HT1080 (cell line): ENCODE data around the gene KLHL17. TPM values are rescaled to one million over a fixed set of nuclear protein-coding genes. Genes with fewer than 3 reads are reported as not detected.

Experiments
- DNase-seq: peaks from one replicate; pipeline ENCODE4 v3.0.0-alpha.2; 2015; ENCODE audit warnings: low read depth
- polyA plus RNA-seq, 2 experiments: library from polyadenylated mRNA; depleted of rRNA; stranded (reverse); fragments of >200 nt; gene quantifications; 2 replicates each; pipeline ENCODE4 v1.2.3, GENCODE V29; 2015
- total RNA-seq: library from RNA; depleted of rRNA; stranded (reverse); fragments of >200 nt; shearing (Covaris generic); gene quantifications from 2 replicates; pipeline ENCODE4 v1.2.3, GENCODE V29; 2014; rRNA removed

The KLHL17 gene
- 10.7 and 12.6 TPM in 2 replicates for total RNA-seq
- 6.6 and 8.4 TPM in 2 replicates for polyA plus RNA-seq (2015; cell fraction: cytosol; rRNA removed)
- 172 and 183 TPM in 2 replicates for polyA plus RNA-seq (2015; cell fraction: nucleus; rRNA removed)

DNA sequence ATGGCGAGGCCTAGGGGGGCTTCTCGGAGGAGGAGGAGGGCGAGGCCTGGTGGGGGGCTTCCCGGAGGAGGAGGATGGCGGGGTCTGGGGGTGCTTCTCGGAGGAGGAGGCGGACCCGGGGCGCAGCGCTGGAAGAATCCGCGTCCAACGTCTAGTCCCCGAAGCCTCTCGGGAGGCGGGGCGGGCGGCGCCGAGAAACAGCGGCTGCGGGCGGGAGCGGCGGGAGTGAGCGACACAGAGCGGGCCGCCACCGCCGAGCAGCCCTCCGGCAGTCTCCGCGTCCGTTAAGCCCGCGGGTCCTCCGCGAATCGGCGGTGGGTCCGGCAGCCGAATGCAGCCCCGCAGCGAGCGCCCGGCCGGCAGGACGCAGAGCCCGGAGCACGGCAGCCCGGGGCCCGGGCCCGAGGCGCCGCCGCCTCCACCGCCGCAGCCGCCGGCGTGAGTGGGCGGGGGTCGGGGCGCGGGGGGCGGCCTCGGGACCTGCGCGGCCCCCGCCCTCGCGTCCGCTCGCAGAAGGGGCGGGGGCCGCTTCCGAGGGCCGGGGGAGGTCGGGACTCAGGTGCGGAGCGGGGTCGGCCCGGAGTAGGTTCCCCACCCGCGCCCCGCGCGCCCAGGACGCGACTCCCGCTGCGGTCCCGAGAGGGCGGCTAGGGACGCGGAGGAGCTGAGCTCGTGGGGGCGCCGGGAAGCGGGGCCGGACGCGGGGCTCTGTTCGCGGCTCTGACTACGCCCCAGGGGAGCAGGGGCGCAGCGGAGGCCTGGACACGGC lies at the start of gene KLHL17:
Gene KLHL17 (plus strand): TSS at position 222 of the 769 bp plus-strand sequence. CDS start 110 bp downstream, at position 332.
- peak; percentile 66 for DNase-seq

DNA sequence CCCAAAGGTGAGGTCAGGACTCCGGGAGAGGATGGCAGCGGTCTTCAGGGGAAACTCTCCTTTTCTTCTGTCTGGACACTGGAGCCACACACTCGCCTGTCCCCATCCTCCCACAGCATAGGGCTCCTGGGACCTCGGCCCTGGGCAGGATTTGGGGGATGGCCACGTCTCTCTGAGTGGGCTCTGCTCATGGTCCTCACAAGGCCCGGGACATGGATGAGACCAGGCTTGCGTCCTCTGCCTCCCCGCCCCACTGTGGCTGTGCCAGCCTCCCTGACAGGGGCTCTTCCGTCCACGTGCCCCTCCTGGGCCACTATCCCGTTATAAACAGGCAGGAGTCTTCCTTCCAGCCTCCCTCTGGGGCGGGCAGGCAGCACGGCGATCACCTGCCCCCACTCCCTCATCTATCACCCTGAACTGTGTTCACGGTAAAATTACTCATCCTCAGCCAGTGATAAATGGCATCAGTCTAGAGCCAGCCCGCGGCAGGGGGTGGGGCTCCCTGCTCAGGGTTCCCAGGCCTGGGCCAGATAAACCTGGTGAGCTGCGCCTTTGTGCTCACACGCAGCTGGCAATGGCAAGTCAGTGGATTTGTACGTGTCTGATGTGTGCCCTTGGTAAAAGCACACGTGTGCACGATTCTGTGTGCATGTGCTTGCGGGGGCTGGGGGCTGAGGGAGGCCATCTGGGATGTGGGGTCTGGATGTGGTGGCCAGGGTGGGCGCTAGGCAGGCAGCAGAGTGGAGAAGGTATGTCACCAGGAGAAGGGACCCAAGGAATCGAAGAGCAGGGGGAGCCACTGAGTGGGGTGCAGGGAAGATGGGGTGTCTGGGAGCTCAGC lies 49.3 kb upstream of the KLHL17 start:
- DNase-seq: peak; percentile 50

DNA sequence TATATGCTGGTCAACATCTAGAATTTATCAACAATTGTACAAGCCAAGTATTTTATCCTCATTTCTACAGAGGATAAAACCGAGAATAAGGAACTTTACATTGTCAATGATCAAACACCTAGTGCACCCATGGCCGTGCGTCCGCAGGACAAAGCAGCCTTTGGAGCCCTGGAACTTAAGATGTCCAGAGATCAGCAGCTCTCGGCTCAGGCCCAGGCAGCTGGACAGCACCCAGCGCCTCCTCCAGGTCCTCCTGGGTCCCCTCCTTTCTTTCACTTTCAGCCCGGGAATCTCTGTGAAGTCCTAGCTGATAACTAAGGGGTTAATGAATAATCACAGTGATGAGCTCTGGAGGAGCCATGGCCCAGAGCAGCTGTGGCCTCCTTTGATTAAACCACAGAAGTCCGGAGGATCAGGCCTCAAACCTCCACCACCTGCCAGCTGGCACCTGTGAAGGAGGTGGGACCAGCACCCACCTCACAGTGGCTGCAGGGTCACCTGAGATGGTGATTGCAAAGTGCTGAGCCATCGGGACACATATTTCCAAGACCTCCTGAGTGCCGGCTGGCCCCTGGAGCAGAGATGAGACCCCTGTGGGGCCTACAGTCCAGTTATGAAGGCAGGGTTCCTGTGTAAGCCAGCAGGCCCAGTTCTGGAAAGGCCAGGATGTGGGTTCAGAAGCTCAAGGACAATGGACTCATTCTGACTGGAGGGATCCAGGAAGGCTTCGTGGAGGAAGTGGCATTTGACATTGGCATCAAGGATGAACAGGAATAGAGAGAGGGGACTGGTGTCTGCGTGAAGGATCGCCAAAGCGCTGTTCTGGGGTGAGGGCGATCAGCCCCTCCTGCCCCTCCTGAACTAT lies 48.3 kb upstream of the KLHL17 start:
- DNase-seq: no peak

DNA sequence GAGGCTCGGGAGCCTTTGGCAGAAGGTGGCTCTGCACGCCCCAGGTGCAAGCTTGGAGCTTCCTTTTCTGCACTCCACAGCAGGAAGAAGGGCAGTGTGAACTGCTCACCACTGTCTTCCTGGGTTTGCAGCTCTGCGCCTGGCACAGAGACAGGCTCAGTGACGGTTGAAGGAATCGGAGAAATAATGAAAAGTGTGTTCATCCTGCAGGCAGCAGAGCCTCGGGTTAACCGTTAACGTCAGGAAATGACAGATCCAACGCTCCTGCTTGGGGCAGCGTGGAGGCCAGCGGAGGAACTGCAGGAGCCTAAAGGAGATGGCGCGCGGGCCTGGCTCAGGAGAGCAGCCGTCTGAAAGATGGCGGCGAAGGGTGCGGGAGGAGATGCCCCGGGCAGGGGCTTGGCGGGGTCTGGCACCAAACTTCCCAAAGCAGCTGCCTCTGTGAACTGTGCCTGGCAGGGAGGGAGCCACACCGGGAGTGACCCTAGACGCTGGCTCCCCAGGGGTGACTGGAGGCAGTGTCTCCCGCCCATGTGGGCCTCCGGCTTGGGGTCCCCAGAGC lies 47.6 kb upstream of the KLHL17 start:
- DNase-seq: no peak

DNA sequence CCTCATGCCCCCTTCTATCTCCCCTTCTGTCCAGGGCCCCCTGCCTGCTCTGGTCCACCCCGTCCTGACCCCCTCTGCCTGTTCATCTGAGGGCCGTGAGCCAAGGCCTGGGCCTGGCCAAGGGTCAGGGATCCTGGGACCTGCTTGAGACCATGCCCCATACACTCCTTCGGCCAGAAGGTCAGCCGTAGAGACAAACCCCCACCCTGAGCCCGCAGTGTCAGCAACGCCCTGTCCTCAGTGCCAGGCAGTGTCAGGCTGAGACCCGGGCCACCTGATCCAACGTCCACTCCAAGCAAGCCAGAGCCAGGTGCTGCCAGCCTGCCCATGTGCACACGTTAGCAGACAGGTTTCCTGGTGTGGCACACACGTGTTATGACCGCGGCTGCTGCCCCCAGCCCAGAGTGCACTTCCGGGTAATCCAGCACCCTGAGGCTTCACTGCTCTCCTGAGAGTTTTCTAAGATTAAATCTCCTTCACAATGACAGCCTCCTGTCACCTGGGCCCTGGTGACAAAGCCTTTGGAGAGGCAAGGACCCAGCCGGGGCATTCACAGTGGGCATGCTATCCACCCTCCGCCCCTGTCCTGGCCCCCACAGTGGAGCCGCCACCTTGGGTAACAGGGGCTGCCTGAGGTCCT lies 46.8 kb upstream of the KLHL17 start:
- no peak for DNase-seq

DNA sequence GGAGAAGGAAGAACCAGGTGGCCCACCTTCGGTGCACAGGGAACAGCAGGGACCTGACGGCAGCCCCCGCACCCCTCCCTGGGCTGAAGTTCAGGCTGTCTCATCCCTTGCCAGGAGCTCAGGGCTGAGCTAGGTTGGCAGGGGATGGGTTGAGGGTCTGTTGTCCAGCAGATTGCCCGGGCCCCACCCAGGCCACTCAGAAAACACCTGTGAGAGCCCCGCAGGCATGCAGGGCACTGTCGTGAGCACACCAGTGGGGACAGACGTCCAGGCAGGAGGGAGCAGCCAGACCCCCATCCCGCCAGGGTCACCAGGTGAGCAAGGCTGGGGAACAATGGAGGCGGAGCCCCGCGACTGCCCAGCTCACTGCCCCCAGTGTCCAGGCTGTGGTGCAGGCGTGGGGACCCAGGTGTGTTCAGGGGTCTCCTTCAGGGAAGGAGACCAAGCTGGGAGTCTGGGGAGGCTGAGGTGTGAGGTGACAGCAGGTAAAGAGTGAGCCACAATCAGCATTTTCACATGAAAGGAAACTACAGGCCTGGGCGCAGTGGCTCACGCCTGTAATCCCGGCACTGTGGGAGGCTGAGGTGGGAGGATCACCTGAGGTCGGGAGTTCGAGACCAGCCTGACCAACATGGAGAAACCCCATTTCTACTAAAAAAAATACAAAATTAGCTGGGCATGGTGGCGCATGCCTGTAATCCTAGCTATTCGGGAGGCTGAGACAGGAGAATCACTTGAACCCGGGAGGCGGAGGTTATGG lies 46.1 kb upstream of the KLHL17 start:
- no peak for DNase-seq

DNA sequence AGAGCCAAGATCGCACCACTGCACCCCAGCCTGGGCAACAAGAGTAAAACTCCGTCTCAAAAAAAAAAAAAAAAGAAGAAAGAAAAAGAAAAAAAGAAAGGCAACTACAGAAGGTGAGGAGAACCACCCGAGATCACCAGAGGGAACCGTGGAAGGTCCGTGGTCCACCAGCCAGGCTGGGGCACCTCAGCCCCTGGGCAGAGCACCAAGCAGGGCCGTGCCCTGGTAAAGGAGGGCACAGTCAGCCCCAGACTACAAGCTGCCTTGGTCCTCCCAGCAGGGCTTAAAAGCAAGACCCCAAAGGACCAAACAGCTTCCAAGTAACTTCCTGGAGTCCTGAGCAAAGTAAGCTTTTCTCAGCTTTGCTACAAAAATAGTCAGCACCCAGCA lies 45.5 kb upstream of the KLHL17 start:
- no peak for DNase-seq

DNA sequence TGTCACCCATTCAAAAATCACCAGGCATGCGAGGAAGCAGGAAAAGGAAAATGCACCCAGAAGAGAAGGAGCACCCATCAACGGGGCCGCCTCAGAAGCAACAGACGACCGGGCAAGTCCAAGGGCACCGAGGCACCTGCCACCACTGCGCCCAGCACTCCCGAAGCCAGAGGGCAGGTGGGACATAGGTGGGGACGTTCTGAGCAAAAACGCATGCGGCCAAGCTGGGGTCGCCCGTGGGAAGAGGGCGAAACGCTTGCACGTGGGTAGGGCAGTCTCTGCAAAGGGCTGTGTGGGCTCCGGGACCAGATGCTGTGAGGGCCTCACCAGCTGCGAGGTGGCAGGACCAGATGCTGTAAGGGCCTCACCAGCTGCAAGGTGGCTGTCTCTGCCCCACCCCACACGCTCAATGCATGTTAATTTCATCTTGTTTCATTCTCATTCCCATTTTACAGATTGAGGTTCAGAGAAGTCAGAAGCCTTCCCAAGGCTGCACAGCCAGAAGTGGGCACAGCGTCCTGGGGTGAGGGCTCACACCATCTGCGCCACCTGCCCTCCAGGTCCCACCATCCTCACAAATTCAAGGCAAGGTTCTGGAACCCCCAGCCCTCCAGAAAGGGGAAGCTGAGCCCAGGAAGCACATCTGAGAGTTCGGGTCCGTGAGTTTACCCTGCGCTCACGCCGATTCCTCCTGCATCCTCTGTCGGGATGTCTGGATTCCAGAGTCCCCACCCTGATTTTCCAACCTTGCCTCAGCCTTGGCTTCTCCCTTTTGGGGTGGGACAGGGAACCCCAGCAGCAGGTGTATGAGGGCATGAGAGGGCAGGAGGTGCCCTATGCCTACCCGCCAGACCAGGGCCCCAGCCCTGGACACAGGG lies 44.9 kb upstream of the KLHL17 start:
- DNase-seq: no peak

DNA sequence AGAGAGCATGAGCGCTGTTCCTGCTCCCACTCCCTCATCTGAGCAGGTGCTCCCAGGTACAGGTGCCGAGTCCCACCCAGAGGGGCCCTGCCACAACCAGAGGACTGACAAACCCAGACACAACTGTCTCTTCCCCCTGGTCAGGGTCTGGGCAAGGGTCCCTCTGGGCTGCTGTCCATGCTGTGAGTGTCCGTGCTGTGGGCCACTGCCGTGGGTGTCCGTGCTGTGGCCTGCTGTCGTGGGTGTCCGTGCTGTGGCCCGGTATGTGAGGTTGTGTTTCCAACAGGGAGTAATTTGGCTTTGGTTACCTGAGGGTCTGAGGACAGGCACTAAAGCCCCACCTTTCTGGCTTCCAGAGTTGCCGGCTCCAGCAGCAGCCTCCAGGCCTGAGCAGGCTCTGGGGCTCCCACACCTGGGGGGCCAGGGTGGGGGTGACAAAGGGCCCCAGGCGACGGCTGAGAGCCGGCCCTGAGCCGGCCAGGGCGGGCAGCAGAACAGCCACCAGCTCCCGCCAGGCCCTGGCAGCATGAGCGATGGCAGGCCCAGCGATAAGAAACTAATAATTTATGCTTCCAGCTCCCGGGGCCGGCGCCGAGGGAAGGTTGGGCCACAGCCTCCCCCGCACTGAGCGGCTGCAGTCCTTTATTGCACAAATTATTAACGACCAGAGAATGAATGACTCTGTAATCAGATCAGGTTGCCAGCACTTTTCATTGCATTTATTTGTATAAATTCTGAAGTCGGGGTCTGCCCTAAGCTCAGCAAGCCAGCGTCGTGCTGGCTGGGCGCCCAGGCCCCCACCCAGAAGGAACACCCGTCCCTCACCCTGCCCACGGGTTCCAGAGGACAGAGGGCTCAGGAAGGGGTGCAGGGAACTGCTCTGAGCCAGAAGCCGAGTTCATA lies 44.0 kb upstream of the KLHL17 start:
- DNase-seq: no peak

DNA sequence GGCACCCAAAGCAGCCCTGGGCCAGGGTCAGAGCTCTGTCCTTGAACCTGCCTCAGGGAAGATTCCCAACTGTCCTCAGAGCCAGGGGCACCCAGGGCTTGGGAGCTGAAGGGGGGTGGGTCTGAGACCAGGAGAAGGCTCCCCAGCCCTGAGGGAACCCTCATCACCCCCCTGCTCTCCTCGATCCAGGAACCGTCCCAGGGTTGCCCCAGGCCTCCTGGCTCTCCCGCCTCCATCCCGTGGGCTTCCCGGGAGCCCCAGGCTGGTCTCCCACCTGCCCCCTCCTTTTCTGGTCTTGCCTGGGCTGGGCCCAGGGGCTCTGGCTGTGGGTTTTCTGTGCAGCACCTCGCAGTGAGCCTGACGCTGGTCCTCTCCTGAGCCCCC lies 43.3 kb upstream of the KLHL17 start:
- no peak for DNase-seq

DNA sequence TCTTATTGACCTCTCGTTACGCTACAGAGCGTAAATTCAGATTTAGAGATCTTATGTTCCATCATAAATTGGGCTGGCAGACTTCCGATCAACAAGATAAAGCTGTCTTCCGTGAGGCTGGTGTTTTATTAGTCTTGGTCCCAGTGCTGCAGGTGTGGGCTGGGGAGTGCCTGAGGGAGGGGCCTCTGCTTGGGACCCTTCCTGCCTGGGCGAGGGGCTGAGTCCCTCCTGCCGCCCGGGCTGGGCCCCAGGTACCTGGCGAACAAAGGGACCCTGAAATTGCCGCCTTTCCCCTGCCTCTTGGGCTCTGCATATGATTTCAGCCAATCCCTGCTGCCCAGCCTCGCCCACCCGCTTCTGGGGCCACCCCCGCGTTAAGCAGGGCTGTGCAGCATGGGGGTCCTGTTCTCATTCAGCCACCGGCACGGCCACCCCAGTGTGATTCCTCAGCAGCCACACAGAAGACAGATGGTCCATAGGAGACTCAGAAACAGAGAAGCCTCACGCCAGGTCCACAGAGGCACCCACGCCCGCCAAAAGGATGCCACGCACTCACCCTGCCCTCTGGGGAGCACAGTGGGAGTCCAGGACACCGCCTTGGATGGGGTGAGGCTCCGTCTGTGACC lies 42.8 kb upstream of the KLHL17 start:
- DNase-seq: no peak

DNA sequence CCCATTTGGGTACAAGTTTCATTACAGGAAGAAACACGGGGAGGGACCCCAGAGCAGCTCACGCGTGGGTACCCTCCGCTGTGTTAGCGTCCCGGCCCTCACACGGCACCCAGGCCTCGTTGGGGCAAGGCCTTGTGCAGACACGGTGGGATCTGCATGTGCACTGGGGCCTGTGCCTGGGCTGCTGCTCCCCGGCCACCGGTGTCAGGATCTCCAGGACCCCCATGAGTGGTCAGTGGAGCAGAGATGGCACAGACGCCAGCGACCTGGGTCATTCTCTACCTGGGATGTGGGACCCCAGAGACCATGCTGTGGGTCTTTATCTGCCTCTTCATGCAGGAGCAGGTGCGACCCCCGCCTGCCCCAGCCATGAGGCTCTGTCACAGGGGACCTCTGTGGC lies 42.0 kb upstream of the KLHL17 start:
- no peak for DNase-seq

DNA sequence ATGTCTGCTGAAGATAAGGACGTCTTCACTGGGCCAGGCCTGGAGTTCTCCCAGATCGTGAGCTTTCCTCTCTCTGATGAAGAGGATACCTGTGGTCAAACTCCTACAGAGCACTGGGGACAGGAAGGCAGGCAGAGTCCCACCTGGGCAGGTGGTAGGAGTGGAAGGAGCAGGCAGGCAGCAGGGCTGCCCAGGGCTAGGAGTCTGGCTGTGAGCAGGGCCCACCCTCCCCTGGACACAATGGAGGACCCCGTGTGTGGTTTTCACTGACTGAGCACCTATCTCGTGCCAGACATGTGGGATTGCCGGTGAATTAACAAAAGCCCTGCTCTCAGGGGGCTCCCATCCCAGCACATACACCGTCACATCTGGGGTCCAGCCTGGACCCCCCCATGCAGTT lies 41.5 kb upstream of the KLHL17 start:
- no peak for DNase-seq

DNA sequence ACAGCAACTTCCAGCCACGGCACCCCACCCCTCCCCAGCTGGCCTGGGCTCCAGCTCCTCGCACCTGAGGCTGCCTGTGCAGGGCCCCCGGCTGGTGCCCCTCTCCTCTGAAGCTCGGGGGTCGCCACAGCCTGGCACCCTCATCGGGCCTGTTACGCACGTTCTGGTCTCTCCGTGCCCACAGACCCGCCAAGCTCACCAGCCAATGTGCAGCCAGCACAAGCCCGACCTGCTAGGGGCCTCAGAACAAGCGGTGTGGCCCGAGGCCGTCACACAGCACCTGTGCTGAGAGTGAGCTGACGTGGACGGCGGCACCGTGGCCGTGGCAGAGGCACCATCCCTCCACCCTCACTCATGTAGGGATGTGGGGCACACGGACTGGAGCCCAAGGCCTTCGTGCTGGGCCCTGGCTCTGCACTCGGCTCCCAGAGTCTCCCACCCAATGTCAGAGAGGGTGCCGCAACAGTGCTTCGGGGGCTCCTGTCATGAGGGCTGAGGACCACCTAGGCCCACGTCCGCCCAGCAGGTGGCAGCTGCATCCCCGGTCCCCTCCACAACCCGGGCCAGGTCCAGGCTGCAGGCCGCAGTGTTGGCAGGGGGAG lies 41.0 kb upstream of the KLHL17 start:
- DNase-seq: no peak

DNA sequence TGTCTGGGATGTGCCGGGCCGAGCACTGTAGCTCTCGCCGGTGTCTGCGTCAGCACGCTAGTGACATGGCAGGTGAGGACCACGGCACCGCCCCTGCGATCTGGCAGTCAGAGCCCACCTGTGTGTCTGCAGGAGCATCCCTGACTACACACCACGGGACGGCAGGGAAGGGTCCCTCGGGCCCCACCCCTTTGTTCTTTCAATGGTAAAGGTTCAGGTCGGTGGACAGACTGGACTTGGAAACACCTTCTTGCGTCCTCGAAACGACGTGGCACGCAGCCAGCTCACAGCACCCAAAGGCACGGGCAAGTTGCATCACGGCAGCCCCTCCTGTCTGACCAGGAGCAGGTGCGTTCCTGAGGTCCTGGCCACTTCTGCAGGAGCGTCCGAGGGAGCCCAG lies 40.4 kb upstream of the KLHL17 start:
- no peak for DNase-seq

DNA sequence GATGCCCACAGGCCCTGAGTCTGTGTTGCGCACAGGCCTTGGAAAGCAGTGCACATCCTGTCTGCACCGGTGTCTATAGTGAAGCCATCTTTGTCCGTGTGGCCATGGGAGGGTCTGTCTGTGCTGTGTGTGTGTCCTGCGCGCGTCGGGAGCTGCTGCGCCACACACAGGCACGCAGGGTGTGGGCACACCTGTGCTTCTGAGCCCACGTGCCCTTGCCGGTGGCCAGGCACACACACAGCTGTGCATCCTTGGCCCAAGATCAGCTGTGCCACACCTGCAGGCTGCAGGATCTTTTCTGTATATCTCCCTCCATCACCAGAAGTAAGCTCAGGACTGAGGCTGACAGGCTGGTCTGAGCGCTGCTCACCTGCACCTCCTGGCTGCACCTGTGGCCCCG lies 39.9 kb upstream of the KLHL17 start:
- no peak for DNase-seq
